ENCODE data around the gene SUFU. TPM values are rescaled to one million over a fixed set of nuclear protein-coding genes. Genes with fewer than 3 reads are reported as not detected.
A peak's percentile ranks its signal among the peaks of the same experiment; 100 is the strongest.
"Not testable (repeated sequence)": the region's sequence is repeated elsewhere in the genome, so short reads cannot be mapped to it uniquely, and the experiment has no call there.

Gene SUFU
- total RNA-seq, result 1 to 10 TPM; 5.7 to 6.0 TPM

GRCh38 chr10:102503264-102504178 lies at the start of gene SUFU:
Gene SUFU (plus strand): TSS chr10:102503972. CDS start chr10:102504153, 181 bp downstream.
- Mint-ChIP-seq H3K27me3 (no peaks in the 10 kb centered on the region), H3K4me1 (peaks cover 26% of the 10 kb centered on the region), H3K4me3 (peak within 1 kb of the TSS; percentile 92), H3K27ac (peak within 1 kb of the TSS; percentile 84), H3K36me3 (peaks cover 5% of the 10 kb centered on the region), H3K9me3 (no peaks in the 10 kb centered on the region)
- DNase-seq, result peak; percentile 97

- Mint-ChIP-seq H3K36me3 (peaks cover 32% of the 10 kb centered on the region), H3K27ac (peak overlapping the region; percentile 73), H3K4me1 (peaks cover 20% of the 10 kb centered on the region)
- not testable (repeated sequence) for H3K9me3 Mint-ChIP-seq, H3K4me3 Mint-ChIP-seq, H3K27me3 Mint-ChIP-seq, DNase-seq
These were observed 48.9 kb upstream of the SUFU start for GRCh38 chr10:102454662-102455487.

GRCh38 chr10:102455893-102456471 lies 47.8 kb upstream of the SUFU start:
- Mint-ChIP-seq H3K27me3 (no peaks in the 10 kb centered on the region), H3K36me3 (peaks cover 32% of the 10 kb centered on the region), H3K27ac (peak overlapping the region; percentile 81), H3K4me1 (peaks cover 24% of the 10 kb centered on the region), H3K4me3 (no peak overlapping the region), H3K9me3 (no peaks in the 10 kb centered on the region)
- DNase-seq, result no peak

GRCh38 chr10:102457591-102458150 lies 46.1 kb upstream of the SUFU start:
- Mint-ChIP-seq H3K4me1 (peaks cover 30% of the 10 kb centered on the region), H3K4me3 (no peak overlapping the region), H3K9me3 (no peaks in the 10 kb centered on the region), H3K36me3 (peaks cover 19% of the 10 kb centered on the region), H3K27ac (peak overlapping the region; percentile 9), H3K27me3 (no peaks in the 10 kb centered on the region)
- DNase-seq, result no peak

GRCh38 chr10:102458656-102459055 lies 45.1 kb upstream of the SUFU start:
- H3K27ac Mint-ChIP-seq, result no peak overlapping the region
- H3K4me3 Mint-ChIP-seq, result no peak overlapping the region
- H3K9me3 Mint-ChIP-seq, result no peaks in the 10 kb centered on the region
- H3K4me1 Mint-ChIP-seq, result peaks cover 29% of the 10 kb centered on the region
- H3K36me3 Mint-ChIP-seq, result peaks cover 12% of the 10 kb centered on the region
- H3K27me3 Mint-ChIP-seq, result no peaks in the 10 kb centered on the region
- no peak for DNase-seq

- peak overlapping the region; percentile 90 for H3K4me3 Mint-ChIP-seq
- H3K27me3 Mint-ChIP-seq, result no peaks in the 10 kb centered on the region
- H3K36me3 Mint-ChIP-seq, result peaks cover 8% of the 10 kb centered on the region
- peaks cover 26% of the 10 kb centered on the region for H3K4me1 Mint-ChIP-seq
- no peak for DNase-seq
- peak overlapping the region; percentile 75 for H3K27ac Mint-ChIP-seq
- no peaks in the 10 kb centered on the region for H3K9me3 Mint-ChIP-seq
These were observed 43.0 kb upstream of the SUFU start for GRCh38 chr10:102460836-102461186.

GRCh38 chr10:102461187-102462054 lies 42.4 kb upstream of the SUFU start:
- H3K27ac Mint-ChIP-seq, result peak overlapping the region; percentile 88
- peak; percentile 96 for DNase-seq
- no peaks in the 10 kb centered on the region for H3K9me3 Mint-ChIP-seq
- no peaks in the 10 kb centered on the region for H3K27me3 Mint-ChIP-seq
- peaks cover 25% of the 10 kb centered on the region for H3K4me1 Mint-ChIP-seq
- H3K36me3 Mint-ChIP-seq, result peaks cover 4% of the 10 kb centered on the region
- peak overlapping the region; percentile 90 for H3K4me3 Mint-ChIP-seq

- H3K4me1 Mint-ChIP-seq, result peaks cover 24% of the 10 kb centered on the region
- peaks cover 2% of the 10 kb centered on the region for H3K36me3 Mint-ChIP-seq
- H3K9me3 Mint-ChIP-seq, result no peaks in the 10 kb centered on the region
- no peak overlapping the region for H3K27ac Mint-ChIP-seq
- DNase-seq, result no peak
- peak overlapping the region; percentile 90 for H3K4me3 Mint-ChIP-seq
- H3K27me3 Mint-ChIP-seq, result no peaks in the 10 kb centered on the region
These were observed 41.2 kb upstream of the SUFU start for GRCh38 chr10:102462512-102463054.

- Mint-ChIP-seq H3K36me3 (peaks cover 3% of the 10 kb centered on the region), H3K4me3 (no peak overlapping the region), H3K9me3 (no peaks in the 10 kb centered on the region), H3K27me3 (no peaks in the 10 kb centered on the region), H3K27ac (no peak overlapping the region), H3K4me1 (peaks cover 24% of the 10 kb centered on the region)
- no peak for DNase-seq
These were observed 39.8 kb upstream of the SUFU start for GRCh38 chr10:102463983-102464382.

- peaks cover 8% of the 10 kb centered on the region for H3K36me3 Mint-ChIP-seq
These were observed 38.3 kb upstream of the SUFU start for GRCh38 chr10:102465466-102465865.

GRCh38 chr10:102467318-102467717 lies 36.5 kb upstream of the SUFU start:
- H3K27me3 Mint-ChIP-seq, result no peaks in the 10 kb centered on the region
- H3K4me3 Mint-ChIP-seq, result no peak overlapping the region
- no peak overlapping the region for H3K27ac Mint-ChIP-seq
- peaks cover 8% of the 10 kb centered on the region for H3K36me3 Mint-ChIP-seq
- H3K9me3 Mint-ChIP-seq, result no peaks in the 10 kb centered on the region
- peaks cover 11% of the 10 kb centered on the region for H3K4me1 Mint-ChIP-seq
- DNase-seq, result no peak

More at GRCh38 chr10:102465466-102465865, 38.3 kb upstream of the SUFU start:
- H3K27ac Mint-ChIP-seq, result no peak overlapping the region
- DNase-seq, result no peak
- H3K4me1 Mint-ChIP-seq, result peaks cover 24% of the 10 kb centered on the region
- no peak overlapping the region for H3K4me3 Mint-ChIP-seq
- H3K27me3 Mint-ChIP-seq, result no peaks in the 10 kb centered on the region
- H3K9me3 Mint-ChIP-seq, result no peaks in the 10 kb centered on the region

- H3K4me1 Mint-ChIP-seq, result peaks cover 8% of the 10 kb centered on the region
- H3K36me3 Mint-ChIP-seq, result peaks cover 12% of the 10 kb centered on the region
- no peak for DNase-seq
- no peak overlapping the region for H3K27ac Mint-ChIP-seq
- no peak overlapping the region for H3K4me3 Mint-ChIP-seq
- no peaks in the 10 kb centered on the region for H3K27me3 Mint-ChIP-seq
- H3K9me3 Mint-ChIP-seq, result no peaks in the 10 kb centered on the region
These were observed 35.8 kb upstream of the SUFU start for GRCh38 chr10:102467971-102468438.

GRCh38 chr10:102468683-102469082 lies 35.1 kb upstream of the SUFU start:
- peaks cover 11% of the 10 kb centered on the region for H3K4me1 Mint-ChIP-seq
- no peaks in the 10 kb centered on the region for H3K9me3 Mint-ChIP-seq
- H3K27me3 Mint-ChIP-seq, result no peaks in the 10 kb centered on the region
- H3K27ac Mint-ChIP-seq, result no peak overlapping the region
- no peak for DNase-seq
- no peak overlapping the region for H3K4me3 Mint-ChIP-seq
- H3K36me3 Mint-ChIP-seq, result peaks cover 17% of the 10 kb centered on the region

Measured in activated naive CD8-positive, alpha-beta T cell treated with anti-CD3 and anti-CD28 coated beads for 36 hours (primary cell).